Myocyte (in vitro differentiated cells): ENCODE measurements around the gene CYP39A1. TPM values are rescaled to one million over a fixed set of nuclear protein-coding genes. Genes with fewer than 3 reads are reported as not detected.

Experiments
- DNase-seq: peaks from one replicate; pipeline ENCODE4 v3.0.0-alpha.2; 2012; ENCODE audit warnings: low read depth
- total RNA-seq: library from RNA; depleted of rRNA; stranded (reverse); fragments of >200 nt; gene quantifications from 2 replicates; pipeline ENCODE4 v1.2.3, GENCODE V29; 2014

CYP39A1 gene
- total RNA-seq, 1 donor from 2014 or later: 0.24 TPM

- peak; percentile 20 for DNase-seq
These were observed 131.1 kb downstream of the CYP39A1 start for GRCh38 chr6:46521464-46521971.

GRCh38 chr6:46517202-46517601 lies 135.4 kb downstream of the CYP39A1 start:
- no peak for DNase-seq

- DNase-seq: no peak
These were observed 139.1 kb downstream of the CYP39A1 start for GRCh38 chr6:46513533-46513932.

GRCh38 chr6:46511320-46511719 lies 141.3 kb downstream of the CYP39A1 start:
- DNase-seq: no peak

GRCh38 chr6:46510651-46511050 lies 142.0 kb downstream of the CYP39A1 start:
- DNase-seq: peak; percentile 62

- no peak for DNase-seq
These were observed 142.6 kb downstream of the CYP39A1 start for GRCh38 chr6:46509981-46510510.

GRCh38 chr6:46509063-46509462 lies 143.6 kb downstream of the CYP39A1 start:
- no peak for DNase-seq

- DNase-seq: no peak
These were observed 145.2 kb downstream of the CYP39A1 start for GRCh38 chr6:46507426-46507825.

GRCh38 chr6:46505693-46506512 lies 146.7 kb downstream of the CYP39A1 start:
- DNase-seq: no peak

- no peak for DNase-seq
These were observed 148.4 kb downstream of the CYP39A1 start for GRCh38 chr6:46504242-46504641.

- no peak for DNase-seq
These were observed 150.0 kb downstream of the CYP39A1 start for GRCh38 chr6:46502486-46503119.

GRCh38 chr6:46501136-46502089 lies 151.2 kb downstream of the CYP39A1 start:
- DNase-seq: peak; percentile 13

- DNase-seq: no peak
These were observed 152.2 kb downstream of the CYP39A1 start for GRCh38 chr6:46500382-46500781.

Other genes with a start within 250 kb of the CYP39A1 start
- gene RCAN2, start 161.4 kb downstream of the CYP39A1 start, total RNA-seq: 1.2 and 1.4 TPM in 2 replicates
- 4.6 and 6.0 TPM in 2 replicates for gene SLC25A27, start 157 bp upstream of the CYP39A1 start, total RNA-seq
- gene TDRD6, start 35.1 kb upstream of the CYP39A1 start, total RNA-seq: 0.03 TPM in 1 of 2 replicates, not detected in the other
- gene PLA2G7, start 82.6 kb upstream of the CYP39A1 start, total RNA-seq: not detected in 2 replicates
- not detected in 2 replicates for gene ANKRD66, start 94.1 kb upstream of the CYP39A1 start, total RNA-seq
- gene MEP1A, start 140.6 kb upstream of the CYP39A1 start, total RNA-seq: not detected in 2 replicates